AG08395 (cell line): ENCODE data around the gene LMNTD2.
"Not testable (repeated sequence)": the region's sequence is repeated elsewhere in the genome, so short reads cannot be mapped to it uniquely, and the experiment has no call there.

Source experiments
- DNase-seq: peaks from one replicate; pipeline ENCODE4 v3.0.0; 2012; ENCODE audit warnings: mixed read lengths, low spot score

Gene LMNTD2

GRCh38 chr11:532986-533585 lies 27.5 kb downstream of the LMNTD2 start:
- no peak for DNase-seq

- no peak for DNase-seq
Measured at GRCh38 chr11:532527-532985, 28.0 kb downstream of the LMNTD2 start.

- no peak for DNase-seq
Measured at GRCh38 chr11:531919-532526, 28.5 kb downstream of the LMNTD2 start.

GRCh38 chr11:530960-531831 lies 29.3 kb downstream of the LMNTD2 start:
- DNase-seq = no peak

GRCh38 chr11:529728-530411 lies 30.7 kb downstream of the LMNTD2 start:
- DNase-seq = no peak

- no peak for DNase-seq
Measured at GRCh38 chr11:528815-529727, 31.5 kb downstream of the LMNTD2 start.

- no peak for DNase-seq
Measured at GRCh38 chr11:528166-528814, 32.2 kb downstream of the LMNTD2 start.

- no peak for DNase-seq
Measured at GRCh38 chr11:526192-526591, 34.3 kb downstream of the LMNTD2 start.

- DNase-seq = no peak
Measured at GRCh38 chr11:521177-521688, 39.3 kb downstream of the LMNTD2 start.

- no peak for DNase-seq
Measured at GRCh38 chr11:520428-521176, 39.9 kb downstream of the LMNTD2 start.

- peak; percentile 93 for DNase-seq
Measured at GRCh38 chr11:518463-519202, 41.9 kb downstream of the LMNTD2 start.

GRCh38 chr11:516918-517685 lies 43.4 kb downstream of the LMNTD2 start:
- DNase-seq = not testable (repeated sequence)

- DNase-seq = no peak
Measured at GRCh38 chr11:516400-516799, 44.1 kb downstream of the LMNTD2 start.

- no peak for DNase-seq
Measured at GRCh38 chr11:515131-515530, 45.4 kb downstream of the LMNTD2 start.

- no peak for DNase-seq
Measured at GRCh38 chr11:514606-515005, 45.9 kb downstream of the LMNTD2 start.

GRCh38 chr11:512761-513595 lies 47.6 kb downstream of the LMNTD2 start:
- no peak for DNase-seq

- no peak for DNase-seq
Measured at GRCh38 chr11:508956-509355, 51.6 kb downstream of the LMNTD2 start.
